Muscle layer of colon (tissue), 2 donors: ENCODE results near the gene PIP5K1A.
A peak's percentile ranks its signal among the peaks of the same experiment; 100 is the strongest.
"Not testable (repeated sequence)": the region's sequence is repeated elsewhere in the genome, so short reads cannot be mapped to it uniquely, and the experiment has no call there.

Experiments
- H3K27ac ChIP-seq: one replicate; pipeline ENCODE4 v1.7.0; 2013; ENCODE audit warnings: low read depth, mild to moderate bottlenecking, low read length, moderate library complexity
- H3K27me3 ChIP-seq, 2 donors: one replicate each; pipeline ENCODE4 v1.7.0; 2013; ENCODE audit warnings: low read length in 2 of 2, mild to moderate bottlenecking in 2 of 2; ENCODE audit not compliant: insufficient read depth in 2 of 2, control insufficient read depth in 1 of 2
- H3K36me3 ChIP-seq: one replicate; pipeline ENCODE4 v1.7.0; 2013; ENCODE audit warnings: mild to moderate bottlenecking, low read length; ENCODE audit not compliant: insufficient read depth
- H3K4me1 ChIP-seq: one replicate; pipeline ENCODE4 v1.7.0; 2013; ENCODE audit warnings: mild to moderate bottlenecking, low read length; ENCODE audit not compliant: insufficient read depth
- H3K4me3 ChIP-seq, 2 donors: one replicate each; pipeline ENCODE4 v1.7.0; 2013; ENCODE audit warnings: low read length in 2 of 2, low read depth in 1 of 2, mild to moderate bottlenecking in 1 of 2, moderate library complexity in 1 of 2
- H3K9ac ChIP-seq: one replicate; pipeline ENCODE4 v1.7.0; 2013; ENCODE audit warnings: low read length
- H3K9me3 ChIP-seq: one replicate; pipeline ENCODE4 v1.7.0; 2013; ENCODE audit warnings: mild to moderate bottlenecking, low read length
- donor health status: abdominal sarcoma.
- donor health status: Adenocarcinoma of cecum.

PIP5K1A gene

DNA sequence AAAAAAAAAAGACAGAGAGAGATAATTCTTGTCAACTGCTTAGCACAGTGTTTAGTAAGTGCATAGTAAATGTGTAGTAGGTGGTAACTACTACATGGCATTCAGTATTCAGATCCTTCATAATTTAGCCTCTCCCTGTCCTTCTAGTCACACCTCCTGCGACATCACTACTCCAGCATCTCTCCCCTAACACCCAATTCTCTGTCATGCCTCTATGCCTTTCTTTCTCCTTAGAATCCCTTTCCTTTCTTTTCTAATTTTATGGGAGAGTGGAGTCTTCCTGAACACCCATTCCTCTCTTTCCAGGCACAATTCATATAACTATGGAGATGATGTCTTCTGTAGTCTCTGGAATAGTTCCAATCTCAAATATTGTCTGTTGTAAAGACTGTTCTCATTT, 4.5 kb upstream of the PIP5K1A start:
- Histone ChIP-seq H3K4me1 (peaks cover 12% of the 10 kb centered on the region), H3K36me3 (no peaks in the 10 kb centered on the region), H3K9ac (no peak overlapping the region), H3K27me3 (no peaks in the 10 kb centered on the region), H3K4me3 (no peak overlapping the region), H3K9me3 (no peaks in the 10 kb centered on the region), H3K27ac (no peak overlapping the region)

DNA sequence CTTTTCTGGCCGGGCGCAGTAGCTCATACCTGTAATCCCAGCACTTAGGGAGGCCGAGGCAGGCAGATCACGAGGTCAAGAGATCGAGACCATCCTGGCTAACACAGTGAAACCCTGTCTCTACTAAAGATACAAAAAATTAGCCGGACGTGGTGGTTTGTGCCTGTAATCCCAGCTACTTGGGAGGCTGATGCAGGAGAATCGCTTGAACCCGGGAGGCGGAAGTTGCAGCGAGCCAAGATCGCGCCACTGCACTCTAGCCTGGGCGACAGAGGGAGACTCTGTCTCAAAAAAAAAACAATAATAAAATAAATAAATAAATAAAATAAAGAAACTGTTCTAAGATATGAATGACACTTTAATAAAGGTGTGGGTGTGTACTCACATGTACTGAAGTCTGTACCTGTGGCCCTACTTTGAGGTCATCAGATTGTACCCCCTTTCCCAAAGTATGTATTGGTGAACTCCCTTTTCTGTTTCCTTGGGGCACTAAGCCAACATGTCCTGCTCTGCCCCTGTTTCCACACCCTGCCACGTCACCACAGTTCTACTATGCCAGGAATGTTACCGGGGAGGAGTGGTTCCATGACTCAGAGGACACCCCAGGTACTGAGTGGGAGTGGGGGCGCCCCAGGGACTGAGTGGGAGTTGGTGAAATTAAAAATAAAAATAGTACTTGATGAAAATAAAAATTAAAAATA, 3.3 kb upstream of the PIP5K1A start:
- not testable (repeated sequence) for H3K9me3 ChIP-seq, H3K27ac ChIP-seq, H3K36me3 ChIP-seq, H3K4me3 ChIP-seq, H3K27me3 ChIP-seq, H3K9ac ChIP-seq
- H3K4me1 ChIP-seq: peaks cover 12% of the 10 kb centered on the region

DNA sequence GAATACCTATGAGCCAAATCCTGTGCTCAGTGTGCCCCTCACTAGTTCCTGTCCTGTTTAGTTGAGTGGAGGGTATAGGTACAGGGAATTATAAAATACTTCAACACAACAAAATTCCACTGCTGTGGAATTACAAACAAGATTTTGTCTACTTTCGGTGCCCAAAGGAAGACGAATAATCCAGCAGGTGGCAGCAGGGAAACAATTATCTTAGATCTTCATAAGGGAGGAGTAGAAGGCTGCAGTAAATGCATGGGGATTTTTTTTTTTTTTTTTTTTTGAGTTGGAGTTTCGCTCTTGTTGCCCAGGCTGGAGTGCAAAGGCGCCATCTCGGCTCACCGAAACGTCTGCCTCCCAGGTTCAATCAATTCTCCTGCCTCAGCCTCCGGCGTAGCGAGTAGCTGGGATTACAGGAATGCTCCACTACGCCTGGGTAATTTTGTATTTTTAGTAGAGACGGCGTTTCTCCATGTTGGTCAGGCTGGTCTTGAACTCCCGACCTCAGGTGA, 2.0 kb upstream of the PIP5K1A start:
- H3K9ac ChIP-seq: no peak overlapping the region
- H3K4me3 ChIP-seq: peak overlapping the region in 1 of 2 donors; percentile 27
- no peaks in the 10 kb centered on the region for H3K9me3 ChIP-seq
- peak overlapping the region; percentile 12 for H3K27ac ChIP-seq
- no peaks in the 10 kb centered on the region for H3K36me3 ChIP-seq
- H3K27me3 ChIP-seq: no peaks in the 10 kb centered on the region
- H3K4me1 ChIP-seq: peaks cover 16% of the 10 kb centered on the region

DNA sequence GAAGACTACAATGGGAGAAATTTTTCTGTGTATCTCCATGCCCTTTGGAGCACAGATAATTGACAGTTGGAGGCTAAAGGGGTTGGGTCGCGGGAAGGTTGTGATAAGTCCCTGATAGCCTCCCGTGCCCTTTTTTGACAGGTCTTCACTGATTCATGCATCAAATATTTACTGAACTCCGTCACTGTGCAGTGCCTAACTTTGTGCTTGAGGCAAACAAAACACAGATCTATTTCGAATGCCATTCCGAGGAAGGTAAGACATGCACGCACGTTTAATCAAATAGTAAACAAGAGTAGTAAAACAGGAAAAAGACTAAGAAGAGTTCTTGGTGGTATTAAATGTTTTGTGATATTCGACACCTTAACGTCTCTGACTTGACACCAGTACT, 494 bp upstream of the PIP5K1A start:
- Histone ChIP-seq H3K4me3 (peak overlapping the region; percentile 16 to 96), H3K9ac (peak overlapping the region; percentile 87), H3K27ac (peak overlapping the region; percentile 63), H3K27me3 (no peaks in the 10 kb centered on the region), H3K36me3 (no peaks in the 10 kb centered on the region), H3K4me1 (peaks cover 26% of the 10 kb centered on the region), H3K9me3 (no peaks in the 10 kb centered on the region)

DNA sequence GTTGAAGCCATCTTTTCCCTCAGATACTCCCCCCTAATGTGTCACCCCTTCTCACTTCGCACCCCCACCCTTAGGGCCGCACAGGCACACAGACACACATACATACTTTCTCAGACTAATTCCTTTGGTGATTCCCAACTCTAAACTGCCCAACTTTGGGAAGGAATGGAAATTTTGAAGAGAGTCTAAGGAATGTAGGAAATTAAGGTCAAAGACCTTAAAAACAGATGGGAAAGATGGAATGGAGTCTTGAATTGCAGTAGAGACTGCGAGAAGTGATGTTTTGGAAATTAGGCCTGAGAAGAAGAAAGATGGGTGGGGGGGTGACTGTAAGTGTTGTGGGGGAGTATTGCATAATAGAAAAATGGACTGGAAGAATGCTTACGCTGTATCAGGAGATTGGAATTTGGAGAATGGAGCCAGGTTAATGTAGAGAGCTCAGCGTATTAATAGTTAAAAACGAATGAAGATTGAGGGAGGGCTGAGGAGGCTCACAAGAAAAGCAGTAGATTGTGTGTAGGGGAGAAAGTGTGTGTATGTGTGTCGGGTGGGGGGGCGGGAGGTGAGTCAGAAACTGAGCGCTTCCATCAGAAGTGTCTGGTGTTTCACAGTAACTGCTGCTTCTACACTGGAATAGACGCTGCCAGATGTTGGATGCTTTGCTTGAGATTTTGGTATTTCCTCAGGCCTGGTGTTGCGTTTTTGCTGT, 1.7 kb downstream of the PIP5K1A start:
- no peaks in the 10 kb centered on the region for H3K27me3 ChIP-seq

DNA sequence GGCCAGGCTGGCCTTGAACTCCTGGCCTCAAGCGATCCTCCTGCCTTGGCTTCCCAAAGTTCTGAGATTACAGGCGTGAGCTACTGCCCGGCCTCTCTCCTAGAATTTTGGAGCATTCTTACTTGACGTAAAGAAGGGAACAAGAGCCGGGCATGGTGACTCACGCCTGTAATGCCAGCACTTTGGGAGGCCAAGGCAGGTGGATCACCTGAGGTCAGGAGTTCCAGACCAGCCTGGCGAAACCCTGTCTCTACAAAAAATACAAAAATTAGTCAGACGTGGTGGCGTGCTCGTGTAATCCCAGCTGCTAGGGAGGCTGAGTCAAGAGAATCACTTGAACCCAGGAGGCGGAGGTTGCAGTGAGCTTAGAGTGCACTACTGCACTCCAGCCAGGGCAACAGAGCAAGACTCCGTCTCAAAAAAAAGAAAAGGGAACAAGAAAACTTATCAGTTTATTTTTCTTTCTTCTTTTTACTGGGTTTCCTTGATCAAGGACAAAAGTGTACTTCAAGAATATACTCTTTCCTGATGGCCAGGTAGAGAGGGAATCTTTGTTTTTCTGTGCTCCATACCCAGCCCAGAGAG, 7.1 kb downstream of the PIP5K1A start:
- H3K9me3 ChIP-seq, H3K27ac ChIP-seq, H3K9ac ChIP-seq, H3K27me3 ChIP-seq, H3K4me3 ChIP-seq: not testable (repeated sequence)
- Histone ChIP-seq H3K4me1 (peaks cover 17% of the 10 kb centered on the region), H3K36me3 (peaks cover 19% of the 10 kb centered on the region)

More for the DNA sequence above, 1.7 kb downstream of the PIP5K1A start:
- Histone ChIP-seq H3K9me3 (no peaks in the 10 kb centered on the region), H3K4me3 (peak overlapping the region; percentile 93 to 96), H3K9ac (peak overlapping the region; percentile 99), H3K36me3 (no peaks in the 10 kb centered on the region), H3K27ac (peak overlapping the region; percentile 73), H3K4me1 (peaks cover 26% of the 10 kb centered on the region)

DNA sequence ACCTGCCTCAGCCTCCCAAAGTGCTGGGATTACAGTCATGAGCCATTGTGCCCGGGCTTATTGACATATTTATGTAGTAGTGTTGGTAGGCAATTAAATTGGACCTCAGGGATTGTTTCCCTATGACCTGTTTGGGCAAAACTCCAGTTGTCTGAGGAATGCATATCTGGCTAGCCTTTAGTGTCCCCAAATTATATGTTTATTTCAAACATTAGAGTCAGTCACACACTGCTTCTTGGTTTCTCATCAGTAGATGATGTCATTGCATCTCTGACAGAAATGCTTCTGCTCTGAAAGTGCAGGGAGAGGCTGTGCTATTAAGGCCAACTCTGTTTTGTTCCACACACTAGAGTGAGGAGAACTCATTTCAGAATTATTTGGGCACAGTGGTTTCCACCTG, 12.5 kb downstream of the PIP5K1A start:
- H3K9ac ChIP-seq: no peak overlapping the region
- peaks cover 19% of the 10 kb centered on the region for H3K36me3 ChIP-seq
- no peak overlapping the region for H3K27ac ChIP-seq
- H3K4me3 ChIP-seq: no peak overlapping the region
- no peaks in the 10 kb centered on the region for H3K9me3 ChIP-seq
- no peaks in the 10 kb centered on the region for H3K27me3 ChIP-seq
- peaks cover 4% of the 10 kb centered on the region for H3K4me1 ChIP-seq

DNA sequence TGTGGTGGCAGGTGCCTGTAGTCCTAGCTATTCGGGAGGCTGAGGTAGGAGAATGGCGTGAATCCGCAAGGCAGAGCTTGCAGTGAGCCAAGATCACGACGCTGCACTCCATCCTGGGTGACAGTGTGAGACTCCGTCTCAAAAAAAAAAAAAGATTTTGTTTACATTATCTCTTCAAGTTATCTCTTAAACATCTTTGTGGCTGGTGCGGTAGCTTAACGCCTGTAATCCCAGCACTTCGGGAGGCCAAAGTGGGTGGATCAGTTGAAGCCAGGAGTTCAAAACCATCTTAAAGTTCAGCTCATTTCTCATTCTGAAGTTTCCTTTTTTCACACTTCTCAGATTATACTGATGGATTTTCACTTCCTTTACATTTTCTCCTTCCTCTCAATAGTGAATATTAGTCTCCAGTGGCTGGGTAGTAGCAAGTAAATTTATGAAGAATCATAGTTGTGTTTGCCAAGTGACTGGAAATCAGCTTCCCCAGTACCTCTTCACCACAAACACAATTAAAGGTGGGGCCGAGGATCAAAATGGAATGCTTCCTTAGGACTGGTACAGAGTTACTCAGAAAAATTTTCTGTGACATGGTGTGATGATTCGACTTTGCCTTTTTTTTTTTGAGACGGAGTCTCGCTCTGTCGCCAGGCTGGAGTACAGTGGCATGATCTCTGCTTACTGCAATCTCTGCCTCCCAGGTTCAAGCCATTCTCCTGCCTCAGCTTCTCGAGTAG, 13.8 kb downstream of the PIP5K1A start:
- Histone ChIP-seq H3K9ac (no peak overlapping the region), H3K27ac (no peak overlapping the region), H3K27me3 (no peaks in the 10 kb centered on the region), H3K9me3 (no peaks in the 10 kb centered on the region), H3K4me3 (no peak overlapping the region), H3K4me1 (peaks cover 2% of the 10 kb centered on the region), H3K36me3 (peaks cover 12% of the 10 kb centered on the region)

DNA sequence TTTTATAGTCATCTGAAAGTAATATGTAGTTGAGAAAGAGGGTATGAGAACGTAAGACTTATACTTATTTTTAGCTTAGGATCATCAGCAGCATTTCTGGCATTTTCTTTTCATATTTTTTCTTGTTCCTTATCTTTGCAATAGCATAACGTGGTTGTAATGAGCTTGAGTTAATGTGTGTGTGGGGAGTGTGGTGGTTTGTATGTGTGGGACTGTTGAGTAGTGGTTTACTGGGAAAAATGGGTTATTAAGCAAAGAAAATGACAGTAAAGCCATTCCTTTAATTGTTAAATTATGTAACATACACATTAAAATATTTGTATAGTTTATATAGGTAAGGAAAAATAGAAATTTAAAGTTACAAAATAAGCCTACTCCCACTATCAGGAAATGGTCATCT, 15.2 kb downstream of the PIP5K1A start:
- Histone ChIP-seq H3K4me1 (no peaks in the 10 kb centered on the region), H3K9ac (no peak overlapping the region), H3K36me3 (no peaks in the 10 kb centered on the region), H3K27ac (no peak overlapping the region), H3K4me3 (no peak overlapping the region), H3K27me3 (no peaks in the 10 kb centered on the region), H3K9me3 (no peaks in the 10 kb centered on the region)

DNA sequence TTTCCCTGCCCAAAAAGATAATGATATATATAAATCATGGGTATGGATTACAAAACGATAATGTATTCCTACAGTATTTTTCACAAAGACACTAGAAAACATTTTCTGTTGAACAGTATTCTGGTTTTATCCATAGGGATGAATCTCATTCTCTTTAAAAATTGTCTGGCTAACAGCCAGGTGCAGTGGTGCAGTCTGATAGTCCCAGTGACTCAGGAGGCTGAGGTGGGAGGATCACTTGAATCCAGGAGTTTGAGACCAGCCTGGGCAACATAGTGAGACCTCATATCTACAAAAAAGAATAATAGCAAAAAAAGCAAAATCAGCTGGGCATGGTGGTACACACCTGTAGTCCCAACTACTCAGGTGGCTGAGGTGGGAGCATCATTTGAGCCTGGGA, 23.3 kb downstream of the PIP5K1A start:
- H3K9me3 ChIP-seq: no peaks in the 10 kb centered on the region
- H3K4me3 ChIP-seq: no peak overlapping the region
- H3K9ac ChIP-seq: no peak overlapping the region
- no peaks in the 10 kb centered on the region for H3K27me3 ChIP-seq
- H3K4me1 ChIP-seq: peaks cover 7% of the 10 kb centered on the region
- H3K36me3 ChIP-seq: no peaks in the 10 kb centered on the region
- no peak overlapping the region for H3K27ac ChIP-seq

DNA sequence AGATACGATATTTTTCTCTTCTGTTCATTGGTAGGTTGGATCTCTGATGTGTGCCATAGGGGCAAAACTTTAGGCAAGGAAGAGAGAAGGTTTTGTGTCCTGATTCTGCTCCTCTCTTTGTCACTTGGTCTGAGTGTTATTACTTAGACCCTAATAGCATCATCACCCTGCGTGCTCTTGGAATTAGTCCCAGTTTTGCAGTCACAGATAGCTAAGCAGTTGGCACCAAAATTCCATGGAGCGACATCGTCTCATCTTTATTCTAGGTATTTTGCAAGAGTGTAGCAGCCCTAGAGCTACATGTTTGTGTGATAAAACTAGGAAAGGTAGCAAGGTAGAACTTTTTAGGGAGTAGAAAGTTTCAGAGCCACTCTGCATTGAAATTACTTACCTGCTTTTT, 23.8 kb downstream of the PIP5K1A start:
- H3K4me1 ChIP-seq: peaks cover 7% of the 10 kb centered on the region
- no peaks in the 10 kb centered on the region for H3K36me3 ChIP-seq
- no peak overlapping the region for H3K27ac ChIP-seq
- H3K9me3 ChIP-seq: no peaks in the 10 kb centered on the region
- no peak overlapping the region for H3K9ac ChIP-seq
- H3K27me3 ChIP-seq: no peaks in the 10 kb centered on the region
- H3K4me3 ChIP-seq: no peak overlapping the region
